Uterine smooth muscle cell (primary cell): ENCODE results near the gene CFAP70. TPM values are rescaled to one million over a fixed set of nuclear protein-coding genes. Genes with fewer than 3 reads are reported as not detected.

Experiments
- total RNA-seq: library from RNA; depleted of rRNA; stranded (reverse); fragments of >200 nt; gene quantifications from 2 replicates; pipeline ENCODE4 v1.2.3, GENCODE V29; 2014

The CFAP70 gene
- 0.44 and 0.75 TPM in 2 replicates for total RNA-seq

GRCh38 chr10:73358331-73359279 lies at the start of gene CFAP70:
CFAP70 (minus strand) TSS chr10:73358864; CDS start chr10:73354796, 4,068 bp downstream.

GRCh38 chr10:73252445-73253224 lies 106.0 kb downstream of the CFAP70 start, which contains the start of gene MRPS16:
MRPS16 (minus strand) TSS chr10:73252644; CDS start chr10:73252482, 162 bp downstream.

DNA sequence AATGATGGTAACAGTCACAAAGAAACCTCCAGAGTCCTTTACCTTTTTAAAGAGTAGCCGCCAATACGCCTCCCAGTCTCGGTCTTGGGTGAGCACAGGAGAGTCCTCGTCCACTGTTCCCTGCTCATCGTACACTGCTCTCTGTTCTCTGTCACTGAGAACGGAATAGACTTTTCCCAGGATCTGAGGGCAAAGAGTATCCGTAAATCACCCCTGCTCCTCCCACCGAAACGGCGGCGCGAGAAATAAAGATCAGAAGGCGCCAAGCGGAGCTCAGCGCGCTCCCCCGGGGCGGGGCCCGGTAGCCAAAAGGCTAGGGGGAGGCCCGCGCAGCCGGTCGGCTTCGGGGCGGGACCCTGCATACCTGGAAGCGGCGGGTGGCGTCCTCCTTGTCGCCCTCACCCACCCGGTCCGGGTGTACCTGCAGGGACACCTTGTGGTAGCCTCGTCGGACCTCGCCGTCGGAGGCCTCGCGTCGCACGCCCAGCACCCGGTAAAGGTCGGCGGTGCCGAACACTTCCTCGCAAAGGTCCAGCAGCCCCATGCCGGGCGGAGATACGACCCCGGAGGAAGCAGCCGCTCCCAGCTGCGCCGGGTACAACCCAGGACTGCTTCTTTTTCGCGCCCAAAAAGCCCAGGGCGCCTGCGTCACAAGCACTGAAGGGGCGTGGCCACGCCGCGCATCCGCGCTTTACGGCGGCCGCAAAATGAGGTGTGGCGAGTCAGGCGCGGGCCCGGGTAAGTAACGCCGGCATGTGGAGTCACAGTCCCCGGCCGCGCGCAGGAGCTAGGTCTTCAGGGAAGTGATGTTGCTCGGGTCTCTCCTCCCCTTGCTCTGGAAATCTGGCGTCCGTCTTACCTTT lies 111.8 kb downstream of the CFAP70 start, which contains the start of gene DNAJC9:
DNAJC9 (minus strand) TSS at position 610 of the 863 bp plus-strand sequence; CDS start at position 544, 66 bp downstream.

Other genes with a start within 250 kb of the CFAP70 start
- 1.6 and 1.8 TPM in 2 replicates for gene NUDT13, start 248.4 kb downstream of the CFAP70 start, total RNA-seq
- gene ECD, start 190.9 kb downstream of the CFAP70 start, total RNA-seq, result 30.0 and 32.1 TPM in 2 replicates
- gene FAM149B1, start 190.7 kb downstream of the CFAP70 start, total RNA-seq, result 24.9 and 41.1 TPM in 2 replicates
- gene DNAJC9, start 111.6 kb downstream of the CFAP70 start, total RNA-seq, result 30.6 and 80.8 TPM in 2 replicates
- 77.2 and 92.7 TPM in 2 replicates for gene MRPS16, start 106.2 kb downstream of the CFAP70 start, total RNA-seq
- 148 and 211 TPM in 2 replicates for gene ANXA7, start 55.2 kb upstream of the CFAP70 start, total RNA-seq
- gene MSS51, start 74.7 kb upstream of the CFAP70 start, total RNA-seq, result 2.0 and 2.1 TPM in 2 replicates
- gene PPP3CB, start 137.2 kb upstream of the CFAP70 start, total RNA-seq, result 34.9 and 36.6 TPM in 2 replicates
- gene USP54, start 232.5 kb upstream of the CFAP70 start, total RNA-seq, result 35.5 and 38.4 TPM in 2 replicates